SH-SY5Y (cell line): ENCODE data around the gene FDPS.

Source experiments
- GATA2 ChIP-seq: IDR thresholded peaks from 2 replicates; pipeline ENCODE4 v1.6.1; 2011; ENCODE audit warnings: mild to moderate bottlenecking, low read depth, low read length
- GATA3 ChIP-seq: IDR thresholded peaks from 2 replicates; pipeline ENCODE4 v1.6.1; 2011; ENCODE audit warnings: low read depth, mild to moderate bottlenecking, low read length, moderate library complexity

DNA sequence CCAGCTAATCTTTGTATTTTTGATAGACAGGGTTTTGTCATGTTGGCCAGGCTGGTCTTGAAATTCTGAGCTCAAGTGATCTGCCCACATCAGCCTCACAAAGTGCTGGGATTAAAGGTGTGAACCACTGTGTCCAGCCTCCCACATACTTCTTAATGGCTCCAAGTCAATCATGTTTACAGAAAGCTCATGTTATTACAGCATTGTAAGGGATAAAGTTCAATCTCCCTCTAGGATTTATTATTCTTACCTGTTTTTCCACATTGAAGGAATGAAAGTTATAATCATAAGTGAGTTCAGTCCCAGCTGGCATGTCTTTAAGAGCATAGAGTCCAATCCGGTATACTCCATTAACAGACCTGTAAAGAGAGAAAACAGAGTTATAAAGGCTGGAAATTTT lies 51.4 kb downstream of the FDPS start:
- no peak for TF ChIP-seq GATA3
- no peak for TF ChIP-seq GATA2
